HT-29 (cell line): ENCODE data around the gene GID8. TPM values are rescaled to one million over a fixed set of nuclear protein-coding genes. Genes with fewer than 3 reads are reported as not detected.

Experiments
- DNase-seq: peaks from one replicate; pipeline ENCODE4 v3.0.0-alpha.2; 2015; ENCODE audit warnings: low spot score
- total RNA-seq: library from RNA; depleted of rRNA; stranded (reverse); fragments of >200 nt; shearing (Covaris generic); gene quantifications from 2 replicates; pipeline ENCODE4 v1.2.3, GENCODE V29; 2014; rRNA removed

The GID8 gene
- total RNA-seq, 1 experiment from 2014 or later: 66.9 TPM

GRCh38 chr20:62984666-62985443 is 46.9 kb downstream of the GID8 start:
- DNase-seq: no peak

- DNase-seq: no peak
Observed at GRCh38 chr20:62985444-62985778, 47.5 kb downstream of the GID8 start.

GRCh38 chr20:62986257-62986800 is 48.4 kb downstream of the GID8 start:
- DNase-seq: no peak

- DNase-seq: no peak
Observed at GRCh38 chr20:62987114-62987513, 49.2 kb downstream of the GID8 start.

GRCh38 chr20:62989201-62989601 is 51.3 kb downstream of the GID8 start:
- no peak for DNase-seq

GRCh38 chr20:62990306-62990825 is 52.4 kb downstream of the GID8 start:
- no peak for DNase-seq

GRCh38 chr20:62991196-62991807 is 53.4 kb downstream of the GID8 start:
- no peak for DNase-seq

GRCh38 chr20:62991863-62992262 is 53.9 kb downstream of the GID8 start:
- no peak for DNase-seq

- DNase-seq: no peak
Observed at GRCh38 chr20:62993856-62994494, 56.0 kb downstream of the GID8 start.

- DNase-seq: no peak
Observed at GRCh38 chr20:62994869-62995281, 56.9 kb downstream of the GID8 start.

- DNase-seq: no peak
Observed at GRCh38 chr20:62995481-62995880, 57.5 kb downstream of the GID8 start.

- no peak for DNase-seq
Observed at GRCh38 chr20:62995898-62996595, 58.1 kb downstream of the GID8 start.

- DNase-seq: no peak
Observed at GRCh38 chr20:62996596-62996982, 58.6 kb downstream of the GID8 start.

GRCh38 chr20:62997417-62998035 is 59.6 kb downstream of the GID8 start:
- no peak for DNase-seq

Other genes with a start within 250 kb of the GID8 start
- 76.6 and 78.7 TPM in 2 replicates for gene NTSR1, start 229.3 kb upstream of the GID8 start, total RNA-seq
- 88.8 and 98.8 TPM in 2 replicates for gene MRGBP, start 141.7 kb upstream of the GID8 start, total RNA-seq
- 197 and 202 TPM in 2 replicates for gene OGFR, start 133.3 kb upstream of the GID8 start, total RNA-seq
- 57.4 and 59.7 TPM in 2 replicates for gene COL9A3, start 121.1 kb upstream of the GID8 start, total RNA-seq
- gene TCFL5, start 76.3 kb upstream of the GID8 start, total RNA-seq: 16.1 and 17.1 TPM in 2 replicates
- 72.0 and 78.5 TPM in 2 replicates for gene DIDO1, start 11.6 kb upstream of the GID8 start, total RNA-seq
- gene SLC17A9, start 14.6 kb downstream of the GID8 start, total RNA-seq: 119 and 127 TPM in 2 replicates
- gene BHLHE23, start 68.8 kb downstream of the GID8 start, total RNA-seq: not detected in 2 replicates